Measurements from ENCODE around the gene INTS1. TPM values are rescaled to one million over a fixed set of nuclear protein-coding genes. Genes with fewer than 3 reads are reported as not detected.
"Not testable (repeated sequence)": the region's sequence is repeated elsewhere in the genome, so short reads cannot be mapped to it uniquely, and the experiment has no call there.

The INTS1 gene
- total RNA-seq, 1 donor from 2014 or later: 163 TPM

DNA sequence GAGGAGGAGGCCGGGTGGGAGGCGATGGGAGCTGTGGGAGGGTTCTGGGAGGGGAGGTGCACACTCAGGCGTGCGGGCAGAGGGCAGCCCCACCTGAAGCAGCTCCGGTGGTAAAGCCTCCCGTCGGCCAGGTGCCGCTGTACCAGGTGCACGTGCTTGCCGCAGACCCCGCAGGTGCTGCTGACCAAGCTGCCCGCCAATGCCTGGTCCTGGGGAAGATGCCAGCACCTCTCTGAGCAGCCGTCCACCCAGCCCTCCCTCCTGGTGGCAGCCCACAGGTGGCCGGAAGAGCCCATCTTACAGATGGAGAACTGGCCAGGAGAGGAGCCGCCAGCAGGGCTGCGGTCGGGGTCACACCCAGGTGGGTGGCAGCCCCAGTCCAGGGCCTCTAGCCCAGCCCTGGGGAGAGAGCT is 57.6 kb downstream of the INTS1 start:
- Mint-ChIP-seq H3K4me1 (no peaks in the 10 kb centered on the region), H3K27ac (no peak overlapping the region), H3K36me3 (no peaks in the 10 kb centered on the region), H3K9me3 (no peaks in the 10 kb centered on the region), H3K27me3 (ENCODE audit: low read depth) (no peaks in the 10 kb centered on the region), H3K4me3 (no peak overlapping the region)
- TF ChIP-seq, protein P1, sequence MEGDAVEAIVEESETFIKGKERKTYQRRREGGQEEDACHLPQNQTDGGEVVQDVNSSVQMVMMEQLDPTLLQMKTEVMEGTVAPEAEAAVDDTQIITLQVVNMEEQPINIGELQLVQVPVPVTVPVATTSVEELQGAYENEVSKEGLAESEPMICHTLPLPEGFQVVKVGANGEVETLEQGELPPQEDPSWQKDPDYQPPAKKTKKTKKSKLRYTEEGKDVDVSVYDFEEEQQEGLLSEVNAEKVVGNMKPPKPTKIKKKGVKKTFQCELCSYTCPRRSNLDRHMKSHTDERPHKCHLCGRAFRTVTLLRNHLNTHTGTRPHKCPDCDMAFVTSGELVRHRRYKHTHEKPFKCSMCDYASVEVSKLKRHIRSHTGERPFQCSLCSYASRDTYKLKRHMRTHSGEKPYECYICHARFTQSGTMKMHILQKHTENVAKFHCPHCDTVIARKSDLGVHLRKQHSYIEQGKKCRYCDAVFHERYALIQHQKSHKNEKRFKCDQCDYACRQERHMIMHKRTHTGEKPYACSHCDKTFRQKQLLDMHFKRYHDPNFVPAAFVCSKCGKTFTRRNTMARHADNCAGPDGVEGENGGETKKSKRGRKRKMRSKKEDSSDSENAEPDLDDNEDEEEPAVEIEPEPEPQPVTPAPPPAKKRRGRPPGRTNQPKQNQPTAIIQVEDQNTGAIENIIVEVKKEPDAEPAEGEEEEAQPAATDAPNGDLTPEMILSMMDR (IDR thresholded peaks at IDR 0.05; ENCODE audit: unreplicated experiment): no peak
- DNase-seq (ENCODE audit: low spot score in 2 of 2, unreplicated experiment in 2 of 2): no peak

DNA sequence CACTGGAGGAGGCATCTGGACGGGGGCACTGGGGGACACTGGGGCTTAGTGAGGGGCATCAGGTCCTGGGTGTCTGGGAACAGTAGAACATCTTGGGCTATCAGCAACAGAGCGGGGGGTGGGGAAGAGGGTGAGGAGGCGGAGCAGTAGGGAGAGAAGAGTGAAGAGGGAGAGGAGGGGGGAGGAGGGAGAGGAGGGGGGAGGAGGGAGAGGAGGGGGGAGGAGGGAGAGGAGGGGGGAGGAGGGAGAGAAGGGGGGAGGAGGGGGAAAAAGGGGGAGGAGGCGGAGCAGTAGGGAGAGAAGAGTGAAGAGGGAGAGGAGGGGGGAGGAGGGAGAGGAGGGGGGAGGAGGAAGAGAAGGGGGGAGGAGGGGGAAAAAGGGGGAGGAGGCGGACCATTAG is 58.2 kb downstream of the INTS1 start:
- H3K36me3 Mint-ChIP-seq; H3K27ac Mint-ChIP-seq; H3K9me3 Mint-ChIP-seq; H3K27me3 Mint-ChIP-seq (ENCODE audit: low read depth); DNase-seq (ENCODE audit: low spot score in 2 of 2, unreplicated experiment in 2 of 2); H3K4me1 Mint-ChIP-seq; H3K4me3 Mint-ChIP-seq: not testable (repeated sequence)

DNA sequence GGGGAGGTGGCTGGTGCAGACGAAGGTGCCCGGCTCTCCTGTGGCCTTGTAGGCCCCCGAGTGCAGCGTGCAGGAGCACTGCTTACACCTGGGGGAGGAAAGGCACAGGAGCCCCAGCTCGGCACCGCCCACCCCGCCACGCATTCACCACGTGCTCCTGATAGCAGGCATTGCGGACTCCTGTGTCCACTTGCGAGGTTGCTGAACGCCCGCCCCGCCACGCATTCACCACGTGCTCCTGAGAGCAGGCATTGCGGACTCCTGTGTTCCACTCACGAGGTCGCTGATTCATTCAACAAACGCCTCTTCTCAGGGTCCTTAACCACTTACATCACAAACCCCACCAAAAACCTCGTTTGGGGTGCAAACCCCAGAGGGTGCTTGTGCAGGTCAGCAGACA is 58.8 kb downstream of the INTS1 start:
- Mint-ChIP-seq H3K36me3 (no peaks in the 10 kb centered on the region), H3K4me3 (no peak overlapping the region), H3K27me3 (ENCODE audit: low read depth) (no peaks in the 10 kb centered on the region), H3K27ac (no peak overlapping the region), H3K4me1 (no peaks in the 10 kb centered on the region), H3K9me3 (no peaks in the 10 kb centered on the region)
- no peak for DNase-seq (ENCODE audit: low spot score in 2 of 2, unreplicated experiment in 2 of 2)
- TF ChIP-seq, protein P1 (IDR thresholded peaks at IDR 0.05; ENCODE audit: unreplicated experiment): no peak

DNA sequence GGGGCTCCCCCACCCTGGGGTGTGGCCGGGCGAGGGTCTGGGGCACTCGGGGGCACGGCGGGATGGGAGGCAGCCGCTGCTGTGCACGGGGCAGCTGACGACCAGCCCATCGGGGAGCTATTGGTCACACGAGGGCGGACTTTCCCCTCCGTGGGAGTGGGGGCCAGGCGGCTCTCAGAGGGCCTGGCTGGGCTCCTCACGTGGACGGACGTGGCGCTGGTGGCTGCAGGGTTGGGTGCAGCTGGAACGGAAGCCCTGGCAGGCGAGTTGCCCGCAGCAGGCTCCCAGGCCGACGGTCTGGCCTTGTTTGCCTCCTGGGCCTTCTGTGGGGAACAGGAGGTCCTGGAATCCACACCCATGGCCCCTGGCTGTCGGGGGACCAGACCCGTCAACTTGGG is 59.3 kb downstream of the INTS1 start:
- no peaks in the 10 kb centered on the region for H3K4me1 Mint-ChIP-seq
- H3K9me3 Mint-ChIP-seq: no peaks in the 10 kb centered on the region
- no peaks in the 10 kb centered on the region for H3K36me3 Mint-ChIP-seq
- no peak for DNase-seq (ENCODE audit: low spot score in 2 of 2, unreplicated experiment in 2 of 2)
- TF ChIP-seq, protein P1 (IDR thresholded peaks at IDR 0.05; ENCODE audit: unreplicated experiment): no peak
- no peaks in the 10 kb centered on the region for H3K27me3 Mint-ChIP-seq (ENCODE audit: low read depth)
- no peak overlapping the region for H3K27ac Mint-ChIP-seq
- H3K4me3 Mint-ChIP-seq: no peak overlapping the region

DNA sequence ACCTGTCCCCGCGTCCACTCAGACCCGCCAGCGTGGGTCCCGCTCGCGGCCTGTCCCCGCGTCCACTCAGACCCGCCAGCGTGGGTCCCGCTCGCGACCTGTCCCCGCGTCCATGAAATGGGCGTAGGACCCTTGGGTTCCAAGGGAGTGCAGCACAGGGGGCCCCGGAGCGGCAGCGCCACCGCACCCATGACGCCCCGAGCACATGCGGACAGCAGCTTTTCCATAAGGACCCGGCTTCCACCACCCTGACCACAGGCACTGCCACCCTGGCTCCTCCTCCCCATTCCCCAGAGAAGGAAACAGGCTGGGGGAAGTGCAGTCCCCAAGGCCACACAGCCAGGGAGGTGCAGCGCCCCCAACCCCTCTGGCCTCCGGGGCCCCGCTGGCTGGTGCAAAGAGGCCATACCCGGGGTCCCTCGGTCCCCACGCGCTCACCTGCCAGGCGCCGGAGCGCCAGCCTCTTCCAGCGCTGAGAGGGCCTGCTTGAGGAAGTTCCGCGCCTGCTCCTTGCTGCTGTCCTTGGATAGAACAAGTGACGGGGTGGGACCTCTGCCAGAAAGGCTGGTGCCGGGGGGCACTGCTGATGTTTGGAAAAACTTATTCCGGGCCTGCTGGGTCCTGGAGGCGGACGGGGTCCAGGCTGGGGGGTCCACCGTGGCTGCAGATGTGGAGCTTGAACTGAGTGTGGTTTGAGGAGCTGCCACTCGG is 59.8 kb downstream of the INTS1 start:
- no peaks in the 10 kb centered on the region for H3K9me3 Mint-ChIP-seq
- no peaks in the 10 kb centered on the region for H3K4me1 Mint-ChIP-seq
- no peak overlapping the region for H3K27ac Mint-ChIP-seq
- TF ChIP-seq, protein P1 (IDR thresholded peaks at IDR 0.05; ENCODE audit: unreplicated experiment): no peak
- H3K27me3 Mint-ChIP-seq (ENCODE audit: low read depth): no peaks in the 10 kb centered on the region
- no peak for DNase-seq (ENCODE audit: low spot score in 2 of 2, unreplicated experiment in 2 of 2)
- H3K4me3 Mint-ChIP-seq: no peak overlapping the region
- no peaks in the 10 kb centered on the region for H3K36me3 Mint-ChIP-seq

DNA sequence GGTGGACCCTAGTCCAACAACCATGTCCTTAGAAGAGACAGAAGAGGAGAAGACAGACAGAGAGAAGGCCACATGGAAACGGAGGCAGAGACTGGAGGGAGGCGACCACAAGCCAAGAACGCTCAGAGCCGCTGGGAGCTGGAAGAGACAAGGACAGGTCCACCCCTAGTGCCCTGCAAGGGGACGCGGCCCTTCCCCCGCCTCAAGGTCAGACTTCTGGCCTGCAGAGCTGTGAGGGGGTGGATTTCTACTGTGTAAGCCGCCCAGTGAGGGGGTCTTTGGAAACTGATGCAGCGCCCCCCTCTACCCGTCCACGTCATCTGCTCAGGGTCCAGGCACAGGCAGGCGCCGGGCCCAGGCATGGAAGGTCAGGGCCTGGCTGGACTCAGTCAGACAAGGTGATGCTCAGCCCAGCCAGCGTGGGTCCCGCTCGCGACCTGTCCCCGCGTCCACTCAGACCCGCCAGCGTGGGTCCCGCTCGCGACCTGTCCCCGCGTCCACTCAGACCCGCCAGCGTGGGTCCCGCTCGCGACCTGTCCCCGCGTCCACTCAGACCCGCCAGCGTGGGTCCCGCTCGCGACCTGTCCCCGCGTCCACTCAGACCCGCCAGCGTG is 60.5 kb downstream of the INTS1 start:
- H3K27me3 Mint-ChIP-seq (ENCODE audit: low read depth); H3K36me3 Mint-ChIP-seq; H3K4me1 Mint-ChIP-seq; H3K4me3 Mint-ChIP-seq; DNase-seq (ENCODE audit: low spot score in 2 of 2, unreplicated experiment in 2 of 2); H3K27ac Mint-ChIP-seq; H3K9me3 Mint-ChIP-seq: not testable (repeated sequence)
